Stomach (tissue), 9 donors: ENCODE measurements around the gene COMMD7. TPM values are rescaled to one million over a fixed set of nuclear protein-coding genes. Genes with fewer than 3 reads are reported as not detected.

ENCODE experiments used
- DNase-seq, 2 donors: peaks; one replicate each; pipeline versions ENCODE4 v3.0.0 to v3.0.0-alpha.2; 2013 to 2019
- H3K27ac ChIP-seq, 5 donors: fragments of 200-600 bp in 4 of 5; sonication (generic) in 4 of 5; one replicate each; pipeline ENCODE4 v1.5.1; 2013 to 2019; ENCODE audit warnings: mild to moderate bottlenecking in 1 of 5, moderate library complexity in 1 of 5
- H3K27me3 ChIP-seq, 3 donors: fragments of 200-600 bp; sonication (generic); one replicate each; pipeline ENCODE4 v1.5.1; 2017 to 2019; ENCODE audit warnings: mixed run types in 1 of 3
- H3K36me3 ChIP-seq, 4 donors: fragments of 200-600 bp; sonication (generic); 1 replicate in 3 of 4; 2 replicates in 1 of 4; pipeline ENCODE4 v1.5.1; 2016 to 2019
- H3K4me1 ChIP-seq, 4 donors: fragments of 200-600 bp; sonication (generic); one replicate each; pipeline ENCODE4 v1.5.1; 2016 to 2019
- H3K4me3 ChIP-seq, 4 donors: fragments of 200-600 bp; sonication (generic) in 3 of 4; one replicate each; pipeline ENCODE4 v1.5.1; 2016 to 2019; ENCODE audit warnings: mild to moderate bottlenecking in 1 of 4
- H3K9me3 ChIP-seq, 4 donors: fragments of 200-600 bp; sonication (generic); one replicate each; pipeline ENCODE4 v1.5.1; 2016 to 2019
- EP300 ChIP-seq: sonication (generic); formaldehyde crosslinking; IDR thresholded peaks from one replicate; pipeline ENCODE4 v1.6.1; 2017; ENCODE audit warnings: antibody characterized with exemption
- POLR2A ChIP-seq, 4 donors: fragments of 450-650 bp; IDR thresholded peaks; one replicate each; pipeline ENCODE4 v1.6.1; 2016; ENCODE audit warnings: antibody characterized with exemption in 4 of 4, control low read depth in 2 of 4, mild to moderate bottlenecking in 1 of 4, moderate library complexity in 1 of 4
- POLR2AphosphoS5 ChIP-seq, 3 donors: sonication (generic); formaldehyde crosslinking; IDR thresholded peaks; one replicate each; pipeline ENCODE4 v1.6.1; 2016; ENCODE audit warnings: antibody characterized with exemption in 3 of 3
- WGBS, 5 donors: extraction: QIAGEN DNeasy Blood & Tissue Kit in 3 of 5; methylation state at CpG; one replicate each; pipeline versions ENCODE4 v1.1.5 to v1.1.7; 2013 to 2018; 5-methylcytosine and 5-hydroxymethylcytosine counted together
- intact Hi-C: fragments of 100-400 bp; cut with DNase I; formaldehyde crosslinking; loops from one replicate; pipeline ENCODE4 v1.15.1; 2023; ENCODE audit warnings: low total_unique reads
- polyA plus RNA-seq, 3 donors: library from polyadenylated mRNA; stranded (reverse); fragments of 200-250 nt; gene quantifications; one replicate each; pipeline ENCODE4 v1.2.3, GENCODE V29; 2013
- total RNA-seq, 5 donors: library from RNA; depleted of rRNA; stranded (reverse); fragments of >200 nt; gene quantifications; one replicate each; pipeline versions ENCODE4 v1.1.0 to v1.2.3, GENCODE V29; 2014 to 2016
- TF ChIP-seq, protein P1 (sequence below), 7 experiments: fragments of 450-650 bp in 4 of 7; fragments of 200-600 bp in 3 of 7; sonication (generic) in 3 of 7; IDR thresholded peaks; one replicate each; pipeline ENCODE4 v1.5.1; 2016 to 2019; ENCODE audit warnings: antibody characterized with exemption in 7 of 7, control low read depth in 2 of 7, mild to moderate bottlenecking in 1 of 7
- donor health status: healthy with polysubstance abuse.
- donor health status: Bipolar disorder and iron deficiency.
- donor health status: healthy.

Gene COMMD7
- total and polyA plus RNA-seq, 8 donors: 3.8 to 61.9 (median 24.3) TPM

- no peak for DNase-seq
- intact Hi-C loops: no loop called here
- H3K27ac ChIP-seq: no peak overlapping the region
- WGBS, 5 donors: 82 to 89% (median 87%) methylated on average over 4 of the region's 4 CpGs
- H3K4me1 ChIP-seq: no peaks in the 10 kb centered on the region
- TF ChIP-seq POLR2A (IDR thresholded peaks at IDR 0.05): no peak
- no peak for TF ChIP-seq POLR2AphosphoS5 (IDR thresholded peaks at IDR 0.05)
- TF ChIP-seq EP300: no peak
- TF ChIP-seq, protein P1, sequence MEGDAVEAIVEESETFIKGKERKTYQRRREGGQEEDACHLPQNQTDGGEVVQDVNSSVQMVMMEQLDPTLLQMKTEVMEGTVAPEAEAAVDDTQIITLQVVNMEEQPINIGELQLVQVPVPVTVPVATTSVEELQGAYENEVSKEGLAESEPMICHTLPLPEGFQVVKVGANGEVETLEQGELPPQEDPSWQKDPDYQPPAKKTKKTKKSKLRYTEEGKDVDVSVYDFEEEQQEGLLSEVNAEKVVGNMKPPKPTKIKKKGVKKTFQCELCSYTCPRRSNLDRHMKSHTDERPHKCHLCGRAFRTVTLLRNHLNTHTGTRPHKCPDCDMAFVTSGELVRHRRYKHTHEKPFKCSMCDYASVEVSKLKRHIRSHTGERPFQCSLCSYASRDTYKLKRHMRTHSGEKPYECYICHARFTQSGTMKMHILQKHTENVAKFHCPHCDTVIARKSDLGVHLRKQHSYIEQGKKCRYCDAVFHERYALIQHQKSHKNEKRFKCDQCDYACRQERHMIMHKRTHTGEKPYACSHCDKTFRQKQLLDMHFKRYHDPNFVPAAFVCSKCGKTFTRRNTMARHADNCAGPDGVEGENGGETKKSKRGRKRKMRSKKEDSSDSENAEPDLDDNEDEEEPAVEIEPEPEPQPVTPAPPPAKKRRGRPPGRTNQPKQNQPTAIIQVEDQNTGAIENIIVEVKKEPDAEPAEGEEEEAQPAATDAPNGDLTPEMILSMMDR (IDR thresholded peaks at IDR 0.05): no peak
- no peaks in the 10 kb centered on the region for H3K27me3 ChIP-seq
- H3K36me3 ChIP-seq: no peaks in the 10 kb centered on the region
- H3K9me3 ChIP-seq: no peaks in the 10 kb centered on the region
- H3K4me3 ChIP-seq: no peak overlapping the region
These were observed 10.5 kb upstream of the COMMD7 start for GRCh38 chr20:32753731-32754130.

DNA sequence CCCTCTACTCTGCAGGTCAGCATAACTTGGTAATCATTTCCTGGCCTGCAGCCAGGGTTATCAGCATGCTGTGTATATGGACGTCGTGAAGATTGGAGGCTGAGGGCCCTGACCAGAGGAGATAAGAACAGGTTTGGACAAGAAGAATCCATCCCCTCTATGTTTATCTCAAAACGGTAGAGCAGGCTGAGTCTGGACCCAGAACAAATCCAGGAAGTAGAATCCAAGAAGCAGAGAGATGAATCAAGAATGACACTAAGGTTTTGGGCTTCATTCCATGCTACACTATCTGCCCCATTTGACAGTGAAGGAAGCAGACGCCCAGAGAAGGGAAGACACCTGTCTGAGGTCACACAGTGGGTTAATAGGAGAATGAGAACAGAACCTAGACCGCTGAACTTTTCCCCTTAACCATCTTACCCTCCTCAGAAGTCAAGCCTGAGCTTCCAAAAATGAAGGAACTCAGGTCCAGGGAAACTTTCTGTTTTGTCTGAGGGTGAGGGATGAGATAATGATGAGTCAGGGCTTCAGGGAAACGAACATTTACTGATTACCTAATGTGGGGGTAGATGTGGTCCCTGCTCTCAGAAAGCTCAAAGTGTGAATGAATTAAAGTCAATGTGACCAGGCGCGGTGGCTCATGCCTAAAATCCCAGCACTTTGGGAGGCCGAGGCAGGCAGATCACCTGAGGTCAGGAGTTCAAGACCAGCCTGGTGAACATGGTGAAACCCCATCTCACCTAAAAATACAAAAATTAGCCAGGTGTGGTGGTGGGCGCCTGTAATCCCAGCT, 9.4 kb upstream of the COMMD7 start:
- Histone ChIP-seq H3K9me3 (no peaks in the 10 kb centered on the region), H3K27ac (no peak overlapping the region), H3K27me3 (no peaks in the 10 kb centered on the region), H3K4me1 (no peaks in the 10 kb centered on the region), H3K36me3 (no peaks in the 10 kb centered on the region), H3K4me3 (no peak overlapping the region)
- TF ChIP-seq, protein P1 (IDR thresholded peaks at IDR 0.05): no peak
- TF ChIP-seq POLR2A (IDR thresholded peaks at IDR 0.05) (no peak), POLR2AphosphoS5 (IDR thresholded peaks at IDR 0.05) (no peak), EP300 (no peak)
- intact Hi-C loops: no loop called here
- DNase-seq: no peak
- WGBS, 5 donors: 51 to 64% (median 58%) methylated on average over 10 of the region's 10 CpGs

GRCh38 chr20:32751702-32752457, 8.6 kb upstream of the COMMD7 start:
- 79 to 87% (median 86%) methylated on average over 6 of the region's 6 CpGs for WGBS, 5 donors
- no peaks in the 10 kb centered on the region for H3K27me3 ChIP-seq
- TF ChIP-seq POLR2A (IDR thresholded peaks at IDR 0.05): no peak
- no peak for TF ChIP-seq EP300
- TF ChIP-seq, protein P1 (IDR thresholded peaks at IDR 0.05): no peak
- no peak for TF ChIP-seq POLR2AphosphoS5 (IDR thresholded peaks at IDR 0.05)
- no peak for DNase-seq
- H3K36me3 ChIP-seq: no peaks in the 10 kb centered on the region
- no peak overlapping the region for H3K27ac ChIP-seq
- H3K9me3 ChIP-seq: no peaks in the 10 kb centered on the region
- H3K4me1 ChIP-seq: no peaks in the 10 kb centered on the region
- intact Hi-C loops: no loop called here
- no peak overlapping the region for H3K4me3 ChIP-seq

- TF ChIP-seq, protein P1 (IDR thresholded peaks at IDR 0.05): no peak
- TF ChIP-seq EP300 (no peak), POLR2AphosphoS5 (IDR thresholded peaks at IDR 0.05) (no peak), POLR2A (IDR thresholded peaks at IDR 0.05) (no peak)
- no peaks in the 10 kb centered on the region for H3K4me1 ChIP-seq
- H3K27me3 ChIP-seq: no peaks in the 10 kb centered on the region
- no peaks in the 10 kb centered on the region for H3K36me3 ChIP-seq
- no peak for DNase-seq
- H3K9me3 ChIP-seq: no peaks in the 10 kb centered on the region
- no peak overlapping the region for H3K4me3 ChIP-seq
- H3K27ac ChIP-seq: no peak overlapping the region
- intact Hi-C loops: no loop called here
These were observed 8.0 kb upstream of the COMMD7 start for GRCh38 chr20:32751293-32751692.
